Measurements from ENCODE around the gene SMIM38.
"Not testable (repeated sequence)": the region's sequence is repeated elsewhere in the genome, so short reads cannot be mapped to it uniquely, and the experiment has no call there.

Gene SMIM38

GRCh38 chr11:69137151-69137844 lies 18.4 kb upstream of the SMIM38 start:
- TF ChIP-seq, protein P1, sequence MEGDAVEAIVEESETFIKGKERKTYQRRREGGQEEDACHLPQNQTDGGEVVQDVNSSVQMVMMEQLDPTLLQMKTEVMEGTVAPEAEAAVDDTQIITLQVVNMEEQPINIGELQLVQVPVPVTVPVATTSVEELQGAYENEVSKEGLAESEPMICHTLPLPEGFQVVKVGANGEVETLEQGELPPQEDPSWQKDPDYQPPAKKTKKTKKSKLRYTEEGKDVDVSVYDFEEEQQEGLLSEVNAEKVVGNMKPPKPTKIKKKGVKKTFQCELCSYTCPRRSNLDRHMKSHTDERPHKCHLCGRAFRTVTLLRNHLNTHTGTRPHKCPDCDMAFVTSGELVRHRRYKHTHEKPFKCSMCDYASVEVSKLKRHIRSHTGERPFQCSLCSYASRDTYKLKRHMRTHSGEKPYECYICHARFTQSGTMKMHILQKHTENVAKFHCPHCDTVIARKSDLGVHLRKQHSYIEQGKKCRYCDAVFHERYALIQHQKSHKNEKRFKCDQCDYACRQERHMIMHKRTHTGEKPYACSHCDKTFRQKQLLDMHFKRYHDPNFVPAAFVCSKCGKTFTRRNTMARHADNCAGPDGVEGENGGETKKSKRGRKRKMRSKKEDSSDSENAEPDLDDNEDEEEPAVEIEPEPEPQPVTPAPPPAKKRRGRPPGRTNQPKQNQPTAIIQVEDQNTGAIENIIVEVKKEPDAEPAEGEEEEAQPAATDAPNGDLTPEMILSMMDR (IDR thresholded peaks at IDR 0.05; ENCODE audit: extremely low read depth, insufficient read depth, missing control alignments): no peak
- DNase-seq (ENCODE audit: low spot score): no peak
- in situ Hi-C loops (cut with MboI; ENCODE audit: low pct_unique_long_range_greater_than_20kb, low sequenced_read_pairs, unreplicated experiment): no loop called here

- in situ Hi-C loops (cut with MboI; ENCODE audit: low pct_unique_long_range_greater_than_20kb, low sequenced_read_pairs, unreplicated experiment): no loop called here
- TF ChIP-seq, protein P1 (IDR thresholded peaks at IDR 0.05; ENCODE audit: extremely low read depth, insufficient read depth, missing control alignments): no peak
- no peak for DNase-seq (ENCODE audit: low spot score)
Measured at GRCh38 chr11:69138265-69138664, 17.5 kb upstream of the SMIM38 start.

DNA sequence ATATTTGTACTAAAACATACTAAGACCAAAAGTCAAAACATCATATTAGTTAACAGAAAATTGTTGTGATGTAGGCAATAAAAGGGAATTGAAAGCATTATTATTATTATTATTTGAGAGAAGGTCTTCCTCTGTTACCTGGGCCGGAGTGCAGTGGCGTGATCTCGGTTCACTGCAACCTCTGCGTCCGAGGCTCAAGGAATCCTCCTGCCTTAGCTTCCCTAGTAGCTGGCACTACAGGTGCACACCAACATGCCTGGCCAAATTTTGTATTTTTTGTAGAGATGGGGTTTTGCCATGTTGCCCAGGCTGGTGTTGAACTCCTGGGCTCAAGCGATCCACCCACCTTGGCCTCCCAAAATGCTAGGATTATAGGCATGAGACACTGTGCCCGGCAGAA lies 15.6 kb upstream of the SMIM38 start:
- DNase-seq (ENCODE audit: low spot score); in situ Hi-C loops (cut with MboI; ENCODE audit: low pct_unique_long_range_greater_than_20kb, low sequenced_read_pairs, unreplicated experiment): not testable (repeated sequence)

DNA sequence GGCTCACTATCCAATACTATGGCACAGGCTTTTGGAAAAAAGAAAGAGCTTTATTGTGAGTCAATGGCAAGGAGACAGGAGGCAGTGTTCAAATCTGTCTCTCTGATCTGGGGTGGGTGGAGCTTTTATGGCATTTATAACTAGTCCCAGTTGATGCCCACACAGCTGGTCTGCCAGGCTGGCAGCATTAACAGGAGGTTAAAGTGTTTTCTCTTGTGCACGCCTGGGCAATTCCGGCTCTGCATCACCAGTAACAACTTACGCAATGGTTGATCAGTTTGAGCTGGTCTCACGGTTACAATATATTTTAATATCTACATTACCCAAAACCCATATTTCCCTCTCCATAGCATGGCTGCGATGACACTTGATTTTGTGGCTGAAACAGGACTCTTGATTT lies 15.1 kb upstream of the SMIM38 start:
- in situ Hi-C loops (cut with MboI; ENCODE audit: low pct_unique_long_range_greater_than_20kb, low sequenced_read_pairs, unreplicated experiment): no loop called here
- no peak for DNase-seq (ENCODE audit: low spot score)
- TF ChIP-seq, protein P1 (IDR thresholded peaks at IDR 0.05; ENCODE audit: extremely low read depth, insufficient read depth, missing control alignments): no peak

GRCh38 chr11:69141742-69142141 lies 14.0 kb upstream of the SMIM38 start:
- TF ChIP-seq, protein P1 (IDR thresholded peaks at IDR 0.05; ENCODE audit: extremely low read depth, insufficient read depth, missing control alignments): no peak
- in situ Hi-C loops (cut with MboI; ENCODE audit: low pct_unique_long_range_greater_than_20kb, low sequenced_read_pairs, unreplicated experiment): no loop called here
- no peak for DNase-seq (ENCODE audit: low spot score)

DNA sequence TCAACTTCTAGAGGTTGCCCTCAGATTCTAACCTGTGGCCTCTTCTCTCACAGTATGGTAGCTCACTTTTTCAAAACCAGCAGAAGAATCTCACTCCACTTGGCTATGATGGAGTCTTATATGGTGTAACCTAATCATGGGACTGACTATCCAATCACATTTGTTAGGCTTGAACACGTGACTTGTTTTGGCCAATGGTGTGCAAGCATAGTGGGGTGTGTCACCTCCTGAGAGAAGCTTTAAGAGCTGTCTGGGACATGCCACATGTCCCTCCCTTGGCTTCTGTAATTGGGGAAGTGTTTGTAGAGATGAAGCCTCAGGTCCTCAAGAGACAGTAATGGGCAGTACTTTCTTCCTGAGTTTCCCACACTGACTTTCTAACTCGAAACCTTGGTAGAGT lies 12.8 kb upstream of the SMIM38 start:
- DNase-seq (ENCODE audit: low spot score): no peak
- in situ Hi-C loops (cut with MboI; ENCODE audit: low pct_unique_long_range_greater_than_20kb, low sequenced_read_pairs, unreplicated experiment): no loop called here

More for the DNA sequence above, 12.8 kb upstream of the SMIM38 start:
- TF ChIP-seq, protein P1 (IDR thresholded peaks at IDR 0.05; ENCODE audit: extremely low read depth, insufficient read depth, missing control alignments): no peak

Data from GM13977 (cell line).